Measurements from ENCODE around the gene GSE1.

GSE1 gene

DNA sequence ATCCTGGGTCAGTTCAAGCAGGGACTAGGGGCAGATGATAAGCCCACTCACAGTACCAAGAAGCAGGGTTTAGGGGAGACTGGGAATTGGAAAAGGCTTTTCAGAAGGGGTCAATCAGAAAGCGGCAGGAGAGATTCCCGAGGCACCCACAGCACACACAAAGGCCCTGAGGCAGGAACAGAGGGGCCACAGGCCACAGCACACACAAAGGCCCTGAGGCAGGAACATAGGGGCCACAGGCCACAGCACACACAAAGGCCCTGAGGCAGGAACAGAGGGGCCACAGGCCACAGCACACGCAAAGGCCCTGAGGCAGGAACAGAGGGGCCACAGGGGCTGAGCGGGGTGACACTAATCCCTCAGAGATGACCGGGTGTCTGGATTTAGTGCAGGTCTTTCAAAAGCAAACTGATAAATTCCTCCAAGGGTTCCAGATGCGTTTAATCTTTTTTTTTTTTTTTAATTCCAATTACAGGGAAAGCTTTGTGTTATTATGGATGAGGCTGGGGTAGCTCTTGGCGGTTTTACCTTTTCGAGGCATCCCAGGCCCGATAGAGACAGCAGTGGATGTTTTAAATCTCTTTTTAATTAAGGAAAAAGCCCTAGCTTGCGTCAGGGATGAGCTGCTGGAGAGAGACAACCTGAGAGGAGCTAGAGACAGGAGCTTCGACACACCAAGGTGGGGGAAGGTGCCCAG lies 106.6 kb downstream of the GSE1 start:
- no peak for TF ChIP-seq Cebpa-rat (IDR thresholded peaks at IDR 0.05)
- peaks cover 17% of the 10 kb centered on the region for H3K36me3 ChIP-seq
- peaks cover 60% of the 10 kb centered on the region for H3K4me1 ChIP-seq
- no peak overlapping the region for H3K9ac ChIP-seq
- peaks cover 34% of the 10 kb centered on the region for H4K20me1 ChIP-seq
- no peak overlapping the region for H3K4me3 ChIP-seq
- H3K9me3 ChIP-seq = no peaks in the 10 kb centered on the region
- H3K4me2 ChIP-seq = no peak overlapping the region
- no peaks in the 10 kb centered on the region for H3K27me3 ChIP-seq
- no peak overlapping the region for H3K27ac ChIP-seq

DNA sequence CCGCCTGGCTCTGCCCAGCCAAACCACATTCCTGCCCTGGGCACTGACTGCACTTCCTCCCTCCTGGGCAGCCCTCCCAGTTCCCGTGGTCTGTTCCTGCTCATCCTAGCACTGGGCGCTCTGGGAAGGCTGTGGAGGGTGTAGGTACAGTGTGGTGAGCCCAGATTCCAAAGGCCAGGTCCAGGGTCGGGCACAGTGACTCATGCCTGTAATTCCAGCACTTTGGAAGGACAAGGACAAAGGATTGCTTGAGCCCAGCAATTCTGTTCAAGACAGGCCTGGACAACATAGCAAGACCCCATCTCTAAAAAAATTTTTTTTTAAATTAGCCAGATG lies 107.1 kb downstream of the GSE1 start:
- no peaks in the 10 kb centered on the region for H3K27me3 ChIP-seq
- H3K4me3 ChIP-seq = no peak overlapping the region
- no peak overlapping the region for H3K9ac ChIP-seq
- H3K4me2 ChIP-seq = no peak overlapping the region
- peaks cover 21% of the 10 kb centered on the region for H3K36me3 ChIP-seq
- peaks cover 34% of the 10 kb centered on the region for H4K20me1 ChIP-seq
- no peak for TF ChIP-seq Cebpa-rat (IDR thresholded peaks at IDR 0.05)
- H3K27ac ChIP-seq = no peak overlapping the region
- H3K9me3 ChIP-seq = no peaks in the 10 kb centered on the region
- H3K4me1 ChIP-seq = peaks cover 60% of the 10 kb centered on the region

DNA sequence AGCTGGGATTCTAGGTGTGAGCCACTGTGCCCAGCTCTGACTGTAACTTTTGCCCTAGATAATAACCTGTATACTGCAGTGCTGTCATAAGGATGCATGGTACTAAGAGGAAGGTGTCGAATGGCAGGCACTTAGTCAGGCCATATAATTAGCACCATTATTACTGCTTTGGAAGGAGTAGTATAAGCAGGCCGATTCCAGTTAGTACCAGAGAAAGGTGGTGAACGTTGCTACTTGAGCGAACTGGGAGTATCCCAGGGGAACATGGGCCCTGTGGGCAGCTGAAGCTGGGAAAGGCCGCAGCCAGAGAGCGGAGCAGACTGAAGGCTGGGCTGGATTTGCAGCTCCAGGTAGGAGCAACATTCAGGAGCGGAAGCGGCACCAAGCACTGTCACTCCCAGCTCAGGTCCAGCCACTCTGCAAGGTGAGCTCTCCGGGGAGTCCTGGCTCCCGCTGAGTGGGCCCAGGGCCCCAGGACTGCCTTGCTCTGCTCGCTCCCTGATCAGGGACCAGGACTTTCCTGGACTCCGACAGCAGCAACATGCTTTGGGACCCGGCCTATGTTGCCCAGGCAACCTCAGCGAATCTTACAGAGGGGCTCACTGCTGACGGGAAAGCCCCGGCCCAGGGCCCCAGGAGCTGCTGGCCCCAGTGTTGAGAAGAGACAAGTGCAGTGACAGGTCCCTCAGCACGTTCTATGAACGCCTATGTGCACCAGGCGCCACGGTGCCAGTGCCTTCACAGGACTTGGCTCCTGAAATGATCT lies 109.2 kb downstream of the GSE1 start:
- H3K9me3 ChIP-seq = no peaks in the 10 kb centered on the region
- no peak overlapping the region for H3K4me3 ChIP-seq
- H3K36me3 ChIP-seq = peaks cover 42% of the 10 kb centered on the region
- peaks cover 26% of the 10 kb centered on the region for H4K20me1 ChIP-seq
- H3K9ac ChIP-seq = no peak overlapping the region
- no peak overlapping the region for H3K4me2 ChIP-seq
- H3K4me1 ChIP-seq = peaks cover 41% of the 10 kb centered on the region
- TF ChIP-seq Cebpa-rat (IDR thresholded peaks at IDR 0.05) = no peak
- H3K27ac ChIP-seq = no peak overlapping the region
- H3K27me3 ChIP-seq = no peaks in the 10 kb centered on the region

DNA sequence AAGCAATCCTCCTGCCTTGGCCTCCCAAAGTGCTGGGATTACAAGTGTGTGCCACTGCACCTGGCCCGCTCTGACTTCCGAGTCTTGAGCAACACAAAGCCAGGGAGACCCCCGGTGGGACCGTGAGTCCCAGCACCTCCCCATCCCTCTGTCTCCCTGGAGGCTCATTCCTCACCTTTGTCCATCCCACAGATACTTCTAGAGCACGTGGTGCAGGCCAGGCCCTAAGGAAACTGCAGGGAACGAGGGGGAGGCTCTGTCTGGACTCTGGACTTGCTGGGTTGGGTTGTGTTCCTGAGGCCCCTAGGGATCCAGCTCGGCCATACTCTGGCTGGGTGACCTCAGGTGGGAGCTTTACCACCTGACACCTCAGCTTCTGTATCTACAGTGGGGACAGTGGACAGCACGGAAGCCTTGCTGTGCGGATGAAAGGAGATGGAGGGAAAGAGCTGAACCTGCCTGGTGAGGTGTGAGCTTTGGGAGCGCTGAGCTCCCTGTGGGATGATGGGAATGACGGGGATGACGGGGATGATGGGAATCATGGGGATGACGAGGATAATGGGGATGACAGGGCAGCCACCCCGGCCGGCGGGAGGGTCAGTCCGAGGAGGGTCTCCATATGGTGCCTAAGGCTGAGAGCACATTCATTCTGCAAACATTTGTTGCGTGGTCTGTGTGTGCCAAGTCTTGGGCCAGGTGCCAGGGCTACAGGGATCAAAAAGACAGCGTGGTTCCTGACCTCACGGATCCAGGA lies 111.2 kb downstream of the GSE1 start:
- Histone ChIP-seq H3K4me1 (peaks cover 39% of the 10 kb centered on the region), H3K9me3 (no peaks in the 10 kb centered on the region), H4K20me1 (peaks cover 6% of the 10 kb centered on the region; the same call in 1 of the 2 replicates), H3K27ac (no peak overlapping the region), H3K36me3 (peaks cover 43% of the 10 kb centered on the region), H3K9ac (no peak overlapping the region), H3K4me2 (no peak overlapping the region), H3K4me3 (no peak overlapping the region), H3K27me3 (no peaks in the 10 kb centered on the region)
- no peak for TF ChIP-seq Cebpa-rat (IDR thresholded peaks at IDR 0.05)

DNA sequence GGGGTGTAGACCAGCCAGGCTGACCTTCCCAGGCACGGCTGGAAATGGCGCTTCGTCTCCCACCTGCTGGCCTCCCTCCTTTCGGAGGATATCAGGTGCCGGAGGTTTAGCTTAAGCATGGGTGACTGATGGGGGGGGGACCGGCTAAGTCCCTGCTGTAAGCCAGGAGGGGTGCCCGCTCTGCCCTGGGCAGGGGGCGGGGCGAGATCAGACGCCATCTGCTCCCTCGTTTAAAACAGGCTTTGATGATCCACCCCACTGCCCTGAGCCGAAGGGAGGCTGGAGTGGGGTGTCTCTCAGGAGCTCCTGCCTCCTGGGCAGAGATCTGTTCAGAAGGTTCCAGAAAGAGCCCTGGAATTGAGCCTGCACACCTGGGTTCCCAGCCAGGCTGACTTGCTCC lies 111.8 kb downstream of the GSE1 start:
- H3K4me3 ChIP-seq = no peak overlapping the region
- peaks cover 46% of the 10 kb centered on the region for H3K4me1 ChIP-seq
- H3K36me3 ChIP-seq = peaks cover 43% of the 10 kb centered on the region
- no peak overlapping the region for H3K9ac ChIP-seq
- TF ChIP-seq Cebpa-rat (IDR thresholded peaks at IDR 0.05) = no peak
- H4K20me1 ChIP-seq = peaks cover 4% of the 10 kb centered on the region; the same call in 1 of the 2 replicates
- H3K4me2 ChIP-seq = no peak overlapping the region
- H3K27ac ChIP-seq = no peak overlapping the region
- no peaks in the 10 kb centered on the region for H3K27me3 ChIP-seq
- H3K9me3 ChIP-seq = no peaks in the 10 kb centered on the region
